HEK293 (cell line): Measurements from ENCODE around the gene PRAC1.

Experiments
- CTCF ChIA-PET: fragments of 350-600 bp; formaldehyde crosslinking; extraction: SDS; loops from one replicate; lab custom pipeline; 2021; ENCODE audit warnings: antibody characterized with exemption; lab: Yijun Ruan, JAX
- POLR2A ChIA-PET: fragments of 300-600 bp; formaldehyde crosslinking; extraction: SDS; loops from one replicate; lab custom pipeline; 2020; ENCODE audit warnings: antibody characterized with exemption, inconsistent platforms; lab: Yijun Ruan, JAX
- H3K27ac ChIP-seq: fragments of 200-500 bp; sonication (Bioruptor generic); 2 replicates; pipeline ENCODE4 v1.5.1; 2014; ENCODE audit warnings: low read depth, low read length, control low read depth, inconsistent platforms; ENCODE audit errors: extremely low read depth
- H3K36me3 ChIP-seq, 2 experiments: fragments of 200-500 bp in 1 of 2; sonication (Bioruptor generic) in 1 of 2; 1 replicate in 1 of 2; 2 replicates in 1 of 2; pipeline ENCODE4 v1.5.1; 2014 to 2017; ENCODE audit warnings: inconsistent platforms in 2 of 2, low read length in 2 of 2; ENCODE audit not compliant: control insufficient read depth in 2 of 2, insufficient read depth in 1 of 2
- H3K4me1 ChIP-seq: fragments of 200-500 bp; sonication (Bioruptor generic); 2 replicates; pipeline ENCODE4 v1.5.1; 2014; ENCODE audit warnings: mild to moderate bottlenecking, low read length, inconsistent platforms; ENCODE audit not compliant: control insufficient read depth, insufficient read depth
- H3K4me3 ChIP-seq: 2 replicates; pipeline ENCODE4 v1.5.1; 2011; ENCODE audit warnings: low read depth, mild to moderate bottlenecking, control low read depth, low read length, moderate library complexity
- H3K9me3 ChIP-seq: fragments of 200-500 bp; sonication (Bioruptor generic); 2 replicates; pipeline ENCODE4 v1.5.1; 2014; ENCODE audit warnings: low read depth, low read length, inconsistent platforms; ENCODE audit not compliant: control insufficient read depth, insufficient read depth
- HIC1 ChIP-seq: fragments of 450-650 bp; formaldehyde crosslinking; IDR thresholded peaks from 2 replicates; pipeline ENCODE4 v1.5.1; 2016; ENCODE audit warnings: missing biosample characterization, missing genetic modification characterization
- OVOL3 ChIP-seq: fragments of 450-650 bp; formaldehyde crosslinking; IDR thresholded peaks from 2 replicates; pipeline ENCODE4 v1.5.1; 2016; ENCODE audit warnings: missing biosample characterization, missing genetic modification characterization
- SCRT2 ChIP-seq: fragments of 450-650 bp; formaldehyde crosslinking; IDR thresholded peaks from 2 replicates; pipeline ENCODE4 v1.5.1; 2016; ENCODE audit warnings: missing biosample characterization, missing genetic modification characterization
- ZBTB1 ChIP-seq: fragments of 450-650 bp; formaldehyde crosslinking; IDR thresholded peaks from 2 replicates; pipeline ENCODE4 v1.5.1; 2016; ENCODE audit warnings: missing biosample characterization, missing genetic modification characterization
- ZBTB11 ChIP-seq: fragments of 450-650 bp; formaldehyde crosslinking; conservative IDR thresholded peaks from 2 replicates; pipeline ENCODE4 v1.5.1; 2016; ENCODE audit warnings: low read depth, missing biosample characterization, missing genetic modification characterization
- ZBTB21 ChIP-seq: fragments of 450-650 bp; formaldehyde crosslinking; IDR thresholded peaks from 2 replicates; pipeline ENCODE4 v1.5.1; 2017; ENCODE audit warnings: missing biosample characterization, missing genetic modification characterization
- ZNF140 ChIP-seq: fragments of 450-650 bp; formaldehyde crosslinking; IDR thresholded peaks from 2 replicates; pipeline ENCODE4 v1.5.1; 2016; ENCODE audit warnings: missing biosample characterization, missing genetic modification characterization
- ZNF239 ChIP-seq: fragments of 450-650 bp; formaldehyde crosslinking; IDR thresholded peaks from 2 replicates; pipeline ENCODE4 v1.5.1; 2016; ENCODE audit warnings: missing biosample characterization, missing genetic modification characterization
- ZNF335 ChIP-seq: fragments of 450-650 bp; formaldehyde crosslinking; conservative IDR thresholded peaks from 2 replicates; pipeline ENCODE4 v1.5.1; 2016; ENCODE audit warnings: missing biosample characterization, missing genetic modification characterization
- ZNF341 ChIP-seq: fragments of 450-650 bp; formaldehyde crosslinking; IDR thresholded peaks from 2 replicates; pipeline ENCODE4; 2016; ENCODE audit warnings: low read depth, missing biosample characterization, missing genetic modification characterization
- ZNF585B ChIP-seq: fragments of 450-650 bp; formaldehyde crosslinking; IDR thresholded peaks from 2 replicates; pipeline ENCODE4 v1.5.1; 2016; ENCODE audit warnings: missing biosample characterization, missing genetic modification characterization
- ZNF610 ChIP-seq: fragments of 450-650 bp; formaldehyde crosslinking; IDR thresholded peaks from 2 replicates; pipeline ENCODE4 v1.5.1; 2016; ENCODE audit warnings: missing biosample characterization, missing genetic modification characterization, borderline replicate concordance
- ZSCAN5A ChIP-seq: fragments of 450-650 bp; formaldehyde crosslinking; IDR thresholded peaks from 2 replicates; pipeline ENCODE4 v1.5.1; 2016; ENCODE audit warnings: missing biosample characterization, missing genetic modification characterization

PRAC1 gene

GRCh38 chr17:48751172-48751571 is 28.9 kb upstream of the PRAC1 start:
- no peaks in the 10 kb centered on the region for H3K36me3 ChIP-seq
- POLR2A ChIA-PET = no interaction called here
- H3K4me3 ChIP-seq = no peak overlapping the region
- H3K4me1 ChIP-seq = 0 out of 2 replicates have a peak, but pooled peaks cover 2% of the 10 kb centered on the region
- H3K9me3 ChIP-seq = no peaks in the 10 kb centered on the region
- CTCF ChIA-PET = interaction anchor here (0.7 to 1.3 kb wide), 4 partner anchors 25 to 73 kb away, joined by 3 to 5 read pairs (median 4); no protein-coding TSS in a partner anchor
- H3K27ac ChIP-seq = no peak overlapping the region
- TF ChIP-seq ZNF335 (tag by site-specific recombination) (peak; percentile 48), ZSCAN5A (no peak), ZBTB11 (tag by site-specific recombination) (peak; percentile 35; the same call in 1 of the 2 replicates), SCRT2 (tag by site-specific recombination) (no peak), ZNF341 (peak; percentile 65)

- CTCF ChIA-PET = interaction anchor here (0.5 to 3.4 kb wide), 2 partner anchors 41 to 57 kb away, joined by 3 to 10 read pairs; no protein-coding TSS in a partner anchor
- POLR2A ChIA-PET = interaction anchor here (1.3 kb wide), 1 partner anchor 8 kb away, joined by 4 read pairs; no protein-coding TSS in a partner anchor
- no peak overlapping the region for H3K27ac ChIP-seq
- H3K9me3 ChIP-seq = no peaks in the 10 kb centered on the region
- H3K4me3 ChIP-seq = no peak overlapping the region
- TF ChIP-seq HIC1 (tag by site-specific recombination) = no peak
- no peak for TF ChIP-seq ZBTB21 (tag by site-specific recombination)
- no peak for TF ChIP-seq ZBTB1
- TF ChIP-seq ZNF610 = no peak
- TF ChIP-seq OVOL3 = no peak
- TF ChIP-seq ZNF585B (tag by site-specific recombination) = no peak
- no peak for TF ChIP-seq ZNF239 (tag by site-specific recombination)
- TF ChIP-seq ZNF140 = no peak
- H3K4me1 ChIP-seq = 0 out of 2 replicates have a peak, but pooled peaks cover 2% of the 10 kb centered on the region
- H3K36me3 ChIP-seq = no peaks in the 10 kb centered on the region
Observed at GRCh38 chr17:48749621-48750553, 27.6 kb upstream of the PRAC1 start.
